GM13976 (cell line): ENCODE data around the gene C19orf25.
A peak's percentile ranks its signal among the peaks of the same experiment; 100 is the strongest.
"Not testable (repeated sequence)": the region's sequence is repeated elsewhere in the genome, so short reads cannot be mapped to it uniquely, and the experiment has no call there.

Experiments
- DNase-seq: peaks from one replicate; pipeline ENCODE4 v3.0.0; 2012; ENCODE audit warnings: low spot score
- in situ Hi-C: fragments of 300-500 bp; cut with MboI; formaldehyde crosslinking; loops from one replicate; pipeline ENCODE4 v1.12.0; 2022; ENCODE audit warnings: low sequenced_read_pairs, mixed read lengths, inconsistent platforms; ENCODE audit not compliant: unreplicated experiment
- TF ChIP-seq, protein P1 (sequence below): IDR thresholded peaks from 2 replicates; pipeline ENCODE4 v1.5.1; 2012; ENCODE audit warnings: borderline replicate concordance, mild to moderate bottlenecking; ENCODE audit not compliant: insufficient read depth; ENCODE audit errors: extremely low read depth, missing control alignments, control extremely low read depth

Gene C19orf25

DNA sequence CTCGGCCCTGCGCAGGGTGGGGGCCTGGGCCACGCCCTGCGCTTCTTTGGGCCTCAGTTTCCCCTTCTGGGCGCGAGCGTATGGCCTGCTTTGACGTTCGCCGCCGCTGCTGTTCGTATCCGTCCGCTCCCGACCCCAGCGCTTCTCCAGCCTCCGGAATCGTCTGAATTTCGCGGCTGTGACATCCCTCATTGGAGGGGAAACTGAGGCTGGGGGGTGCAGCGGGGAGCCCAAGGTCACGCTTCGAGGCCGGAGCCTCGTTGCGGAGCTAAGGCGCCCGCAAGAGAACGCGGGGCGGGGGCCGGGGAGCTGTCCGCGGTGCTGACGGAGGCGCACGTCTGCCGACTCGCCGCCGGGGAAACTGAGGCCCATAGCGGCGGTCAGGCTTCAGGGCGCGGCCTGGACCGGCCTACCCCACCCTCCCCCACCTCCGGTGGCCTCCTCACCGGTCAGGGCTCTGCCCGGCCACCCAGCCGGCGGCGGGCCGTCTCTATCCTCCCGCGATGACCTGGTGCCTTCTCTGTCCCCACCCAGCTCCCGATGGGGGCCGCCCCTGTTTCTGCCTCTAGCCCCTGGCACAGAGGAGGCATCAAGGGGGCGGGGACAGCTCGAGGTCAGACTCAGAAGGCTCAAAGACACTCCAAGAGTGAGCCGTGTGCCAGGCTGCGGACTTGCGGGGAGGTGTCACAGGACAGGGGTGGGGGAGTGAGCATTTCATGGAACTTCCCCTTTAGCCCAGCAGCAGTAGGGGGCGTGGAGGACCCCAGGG, 32.1 kb downstream of the C19orf25 start:
- TF ChIP-seq, protein P1, sequence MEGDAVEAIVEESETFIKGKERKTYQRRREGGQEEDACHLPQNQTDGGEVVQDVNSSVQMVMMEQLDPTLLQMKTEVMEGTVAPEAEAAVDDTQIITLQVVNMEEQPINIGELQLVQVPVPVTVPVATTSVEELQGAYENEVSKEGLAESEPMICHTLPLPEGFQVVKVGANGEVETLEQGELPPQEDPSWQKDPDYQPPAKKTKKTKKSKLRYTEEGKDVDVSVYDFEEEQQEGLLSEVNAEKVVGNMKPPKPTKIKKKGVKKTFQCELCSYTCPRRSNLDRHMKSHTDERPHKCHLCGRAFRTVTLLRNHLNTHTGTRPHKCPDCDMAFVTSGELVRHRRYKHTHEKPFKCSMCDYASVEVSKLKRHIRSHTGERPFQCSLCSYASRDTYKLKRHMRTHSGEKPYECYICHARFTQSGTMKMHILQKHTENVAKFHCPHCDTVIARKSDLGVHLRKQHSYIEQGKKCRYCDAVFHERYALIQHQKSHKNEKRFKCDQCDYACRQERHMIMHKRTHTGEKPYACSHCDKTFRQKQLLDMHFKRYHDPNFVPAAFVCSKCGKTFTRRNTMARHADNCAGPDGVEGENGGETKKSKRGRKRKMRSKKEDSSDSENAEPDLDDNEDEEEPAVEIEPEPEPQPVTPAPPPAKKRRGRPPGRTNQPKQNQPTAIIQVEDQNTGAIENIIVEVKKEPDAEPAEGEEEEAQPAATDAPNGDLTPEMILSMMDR = no peak
- in situ Hi-C loops = no loop called here
- DNase-seq = no peak

DNA sequence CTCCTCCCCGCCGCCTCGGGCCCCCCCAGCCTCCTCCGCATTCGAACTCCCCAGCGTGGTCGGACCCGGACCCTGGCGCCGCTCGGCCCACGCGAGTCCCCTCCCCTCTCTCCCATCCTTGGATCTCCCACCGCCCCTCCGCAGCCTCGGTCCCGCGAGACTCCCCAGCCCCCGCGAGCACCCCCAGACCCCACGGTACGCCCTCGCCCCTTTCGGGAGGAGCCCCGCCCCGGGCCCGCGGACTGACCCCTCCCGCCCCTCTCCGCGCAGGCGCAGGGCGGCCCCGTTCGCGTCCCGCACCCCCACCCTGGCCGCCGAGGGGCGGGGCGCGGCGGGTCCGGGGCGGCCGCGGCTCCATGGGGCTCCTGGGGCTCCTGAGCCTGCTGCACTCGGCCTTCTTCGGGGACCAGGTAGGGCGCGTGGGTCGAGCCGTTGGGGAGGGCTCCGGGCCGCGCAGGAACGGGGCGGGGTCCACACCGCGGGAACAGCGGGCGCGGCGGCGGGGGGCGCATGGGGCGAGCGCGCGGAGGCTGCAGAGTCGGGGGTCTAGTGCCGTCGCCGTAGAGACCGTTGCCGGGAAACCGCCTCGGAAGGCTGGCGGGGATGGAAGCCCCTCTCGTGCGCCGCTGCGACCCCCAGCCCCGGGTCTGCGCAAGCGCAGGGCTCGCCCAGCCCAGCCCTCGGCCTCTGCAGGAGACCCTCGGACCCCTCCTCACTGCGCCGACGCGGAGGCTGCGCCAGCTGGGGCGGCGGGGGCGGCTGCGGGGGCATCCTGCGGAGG, 32.9 kb downstream of the C19orf25 start:
- DNase-seq = peak; percentile 68
- TF ChIP-seq, protein P1 = no peak
- in situ Hi-C loops = no loop called here

DNA sequence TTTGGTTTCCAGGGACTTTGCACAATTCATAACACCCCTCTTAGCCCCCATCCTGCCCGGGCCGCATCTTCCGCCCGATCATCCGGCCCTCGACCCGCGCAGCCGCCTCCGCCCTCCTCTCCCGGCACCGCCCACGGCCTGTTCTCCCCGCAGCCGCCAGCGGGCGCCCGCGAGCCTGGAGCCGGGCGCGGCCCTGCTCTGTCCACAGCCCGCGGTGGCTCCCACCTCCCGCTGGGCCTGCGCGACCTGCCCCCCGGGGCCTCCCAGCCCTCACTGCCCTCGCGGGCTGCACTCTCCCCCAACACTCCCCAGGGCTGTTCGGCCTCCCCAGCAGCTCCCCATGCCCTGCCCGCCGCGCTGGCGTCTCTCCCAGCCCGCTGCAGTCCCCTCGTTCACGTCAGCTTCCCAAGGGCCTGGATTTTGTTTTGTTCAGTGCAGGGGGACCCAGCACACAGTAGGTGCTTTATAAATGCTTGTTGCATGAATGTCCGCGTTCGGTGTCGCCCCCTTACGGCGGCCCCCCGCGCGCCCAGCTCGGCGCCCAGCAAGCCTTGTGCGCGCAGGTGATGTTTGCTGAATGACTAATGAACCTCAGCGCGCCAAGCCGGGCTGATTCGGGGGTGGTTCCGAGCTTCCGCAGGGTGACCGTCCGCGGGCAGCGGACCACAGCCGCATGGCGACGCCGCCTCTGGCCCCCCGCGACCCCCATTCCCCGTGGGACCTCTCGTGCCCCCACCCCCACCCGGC, 33.7 kb downstream of the C19orf25 start:
- TF ChIP-seq, protein P1 = peak; percentile 99
- in situ Hi-C loops = no loop called here
- peak; percentile 96 for DNase-seq

DNA sequence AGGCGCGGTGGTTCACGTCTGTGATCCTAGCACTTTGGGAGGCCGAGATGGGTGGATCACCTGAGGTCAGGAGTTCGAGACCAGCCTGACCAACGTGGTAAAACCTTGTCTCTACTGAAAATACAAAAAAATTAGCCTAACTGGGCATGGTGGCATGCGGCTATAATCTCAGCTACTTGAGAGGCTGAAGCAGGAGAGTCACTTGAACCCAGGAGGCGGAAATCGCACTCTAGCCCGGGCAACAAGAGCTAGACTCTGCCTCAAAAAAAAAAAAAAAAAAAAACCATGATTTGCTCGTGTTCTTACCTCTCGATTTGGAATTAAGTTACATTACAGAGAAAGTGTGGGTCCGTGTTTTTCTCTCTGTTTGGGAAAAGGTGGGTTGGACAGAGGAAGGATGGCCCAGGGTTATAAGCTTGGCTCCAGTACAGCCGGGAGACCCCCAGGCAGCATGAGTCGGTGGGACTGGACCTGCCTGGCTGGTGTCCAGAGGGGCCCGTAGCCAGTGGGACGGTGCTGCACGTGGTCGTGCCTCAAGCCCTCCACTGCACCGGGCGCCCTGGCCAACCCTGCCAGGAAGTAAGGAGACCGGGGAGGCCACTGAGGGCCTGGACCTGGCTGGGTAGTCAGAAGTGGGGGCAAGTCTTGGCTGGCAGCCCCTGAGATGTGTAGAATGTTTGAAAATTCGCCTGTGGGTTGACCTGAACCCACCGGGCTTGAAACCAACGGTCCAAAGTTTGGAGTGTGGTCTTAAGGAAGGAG, 37.2 kb downstream of the C19orf25 start:
- TF ChIP-seq, protein P1 = no peak
- no peak for DNase-seq
- in situ Hi-C loops = no loop called here

DNA sequence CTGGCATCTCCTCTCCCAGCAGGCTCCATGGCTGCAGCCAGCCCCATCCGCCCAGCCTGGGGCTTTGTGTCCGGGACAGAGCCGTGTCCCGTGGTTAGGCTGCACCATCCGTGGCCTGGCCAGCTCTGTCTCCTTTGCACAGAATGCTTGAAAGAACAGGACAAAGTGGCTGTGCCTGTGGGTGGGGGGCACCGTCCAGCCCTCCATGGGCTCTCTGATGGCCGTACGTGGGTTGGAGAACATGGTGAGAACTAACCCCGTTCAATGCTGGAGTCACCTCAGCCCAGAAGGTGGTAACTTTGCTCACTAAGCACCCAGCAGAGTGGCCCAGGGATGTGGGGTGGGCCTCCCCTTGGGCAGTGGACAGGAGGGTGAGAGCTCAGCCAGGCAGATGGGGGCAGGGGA, 38.0 kb downstream of the C19orf25 start:
- DNase-seq = no peak
- TF ChIP-seq, protein P1 = no peak
- in situ Hi-C loops = no loop called here

DNA sequence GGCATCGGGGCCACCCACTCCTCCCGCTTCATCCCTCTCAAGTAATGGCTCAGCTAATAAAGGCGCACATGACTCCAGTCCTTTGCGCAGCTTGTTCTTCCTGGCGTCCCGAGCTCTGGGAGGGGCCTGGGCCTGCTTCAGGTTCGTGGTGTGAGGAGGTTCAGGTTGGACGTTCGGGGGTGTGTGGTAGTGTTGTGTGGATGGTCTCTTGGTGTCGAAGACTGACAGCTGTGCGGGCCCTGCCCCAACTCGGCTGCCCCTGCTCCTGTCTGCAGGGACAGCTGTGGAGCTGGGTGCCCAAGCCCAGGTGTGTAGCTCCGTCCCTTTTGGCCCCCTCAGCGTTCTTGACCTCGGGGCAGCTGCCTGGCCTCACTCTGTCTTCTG, 38.6 kb downstream of the C19orf25 start:
- no peak for DNase-seq
- in situ Hi-C loops = no loop called here
- TF ChIP-seq, protein P1 = no peak

DNA sequence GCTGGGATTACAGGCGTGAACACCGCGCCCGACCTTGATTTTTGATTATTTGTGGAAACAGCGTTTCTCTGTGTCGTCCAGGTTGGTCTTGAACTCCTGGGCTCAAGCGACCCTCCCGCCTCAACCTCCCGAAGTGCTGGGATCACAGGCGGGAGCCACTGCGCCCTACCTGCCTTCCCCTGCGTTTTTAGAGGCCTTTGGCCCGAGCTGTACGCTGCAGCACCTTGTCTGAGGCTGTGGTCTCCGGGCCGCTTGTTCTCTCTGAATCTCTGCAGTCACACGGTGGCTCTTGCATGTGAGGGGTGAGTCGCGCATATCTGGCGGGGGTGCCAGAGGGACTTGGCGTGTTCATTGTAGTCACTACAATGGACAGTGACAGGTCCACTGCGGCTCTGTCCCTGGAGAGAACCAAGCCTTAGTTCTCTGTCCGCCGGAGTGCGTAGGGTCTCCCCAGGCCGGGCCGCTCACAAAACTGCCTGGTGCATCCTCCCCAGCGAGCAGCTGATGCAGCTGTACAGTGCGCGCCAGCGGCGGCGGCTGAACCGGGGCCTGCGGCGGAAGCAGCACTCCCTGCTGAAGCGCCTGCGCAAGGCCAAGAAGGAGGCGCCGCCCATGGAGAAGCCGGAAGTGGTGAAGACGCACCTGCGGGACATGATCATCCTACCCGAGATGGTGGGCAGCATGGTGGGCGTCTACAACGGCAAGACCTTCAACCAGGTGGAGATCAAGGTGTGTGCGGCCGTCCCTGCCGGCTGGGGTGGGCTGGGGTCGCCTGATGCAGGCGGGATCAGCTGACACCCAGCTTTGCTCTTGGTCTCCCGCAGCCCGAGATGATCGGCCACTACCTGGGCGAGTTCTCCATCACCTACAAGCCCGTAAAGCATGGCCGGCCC, 39.2 kb downstream of the C19orf25 start:
- not testable (repeated sequence) for DNase-seq

More for the DNA sequence above, 39.2 kb downstream of the C19orf25 start:
- in situ Hi-C loops = not testable (repeated sequence)
